OCI-LY3 (cell line): ENCODE data around the gene LMO2.

Experiments
- EZH2phosphoT487 ChIP-seq: fragments of 200-600 bp; shearing (Covaris generic); IDR thresholded peaks from 2 replicates; pipeline ENCODE4 v1.6.1; 2018; ENCODE audit warnings: antibody characterized with exemption, mixed run types, low read depth
- TF ChIP-seq, protein P1 (sequence below): fragments of 200-600, 300-600 bp; sonication (generic); IDR thresholded peaks from 2 replicates; pipeline ENCODE4 v1.5.1; 2014; ENCODE audit warnings: antibody characterized with exemption, low read length, low read depth

DNA sequence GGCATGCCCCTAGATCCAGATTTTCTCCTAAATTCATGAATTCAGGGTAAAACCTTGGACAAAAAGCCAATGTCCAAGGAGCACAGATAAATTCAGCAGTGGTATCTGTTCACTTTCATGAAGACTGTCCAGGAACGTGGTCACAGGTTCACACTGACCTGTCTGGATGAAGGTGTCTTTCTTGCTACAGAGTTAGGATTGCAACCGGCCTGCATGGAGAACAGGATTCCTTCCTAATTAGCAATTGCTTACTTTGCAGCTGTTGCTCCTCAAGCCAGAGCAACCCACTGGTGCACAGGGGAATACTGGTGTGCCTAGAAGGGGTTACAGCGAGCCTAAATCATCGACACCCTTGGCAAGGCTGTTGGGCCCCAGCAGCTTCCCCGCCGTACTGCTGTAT, 47.6 kb downstream of the LMO2 start:
- TF ChIP-seq, protein P1, sequence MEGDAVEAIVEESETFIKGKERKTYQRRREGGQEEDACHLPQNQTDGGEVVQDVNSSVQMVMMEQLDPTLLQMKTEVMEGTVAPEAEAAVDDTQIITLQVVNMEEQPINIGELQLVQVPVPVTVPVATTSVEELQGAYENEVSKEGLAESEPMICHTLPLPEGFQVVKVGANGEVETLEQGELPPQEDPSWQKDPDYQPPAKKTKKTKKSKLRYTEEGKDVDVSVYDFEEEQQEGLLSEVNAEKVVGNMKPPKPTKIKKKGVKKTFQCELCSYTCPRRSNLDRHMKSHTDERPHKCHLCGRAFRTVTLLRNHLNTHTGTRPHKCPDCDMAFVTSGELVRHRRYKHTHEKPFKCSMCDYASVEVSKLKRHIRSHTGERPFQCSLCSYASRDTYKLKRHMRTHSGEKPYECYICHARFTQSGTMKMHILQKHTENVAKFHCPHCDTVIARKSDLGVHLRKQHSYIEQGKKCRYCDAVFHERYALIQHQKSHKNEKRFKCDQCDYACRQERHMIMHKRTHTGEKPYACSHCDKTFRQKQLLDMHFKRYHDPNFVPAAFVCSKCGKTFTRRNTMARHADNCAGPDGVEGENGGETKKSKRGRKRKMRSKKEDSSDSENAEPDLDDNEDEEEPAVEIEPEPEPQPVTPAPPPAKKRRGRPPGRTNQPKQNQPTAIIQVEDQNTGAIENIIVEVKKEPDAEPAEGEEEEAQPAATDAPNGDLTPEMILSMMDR: no peak
- TF ChIP-seq EZH2phosphoT487: no peak
